ENCODE data around the gene ARF6. TPM values are rescaled to one million over a fixed set of nuclear protein-coding genes. Genes with fewer than 3 reads are reported as not detected.

The ARF6 gene
- total and polyA plus RNA-seq, 2 donors (not counting 1 experiment from before 2014, with no cell fraction given), result 54.7 to 67.4 TPM

DNA sequence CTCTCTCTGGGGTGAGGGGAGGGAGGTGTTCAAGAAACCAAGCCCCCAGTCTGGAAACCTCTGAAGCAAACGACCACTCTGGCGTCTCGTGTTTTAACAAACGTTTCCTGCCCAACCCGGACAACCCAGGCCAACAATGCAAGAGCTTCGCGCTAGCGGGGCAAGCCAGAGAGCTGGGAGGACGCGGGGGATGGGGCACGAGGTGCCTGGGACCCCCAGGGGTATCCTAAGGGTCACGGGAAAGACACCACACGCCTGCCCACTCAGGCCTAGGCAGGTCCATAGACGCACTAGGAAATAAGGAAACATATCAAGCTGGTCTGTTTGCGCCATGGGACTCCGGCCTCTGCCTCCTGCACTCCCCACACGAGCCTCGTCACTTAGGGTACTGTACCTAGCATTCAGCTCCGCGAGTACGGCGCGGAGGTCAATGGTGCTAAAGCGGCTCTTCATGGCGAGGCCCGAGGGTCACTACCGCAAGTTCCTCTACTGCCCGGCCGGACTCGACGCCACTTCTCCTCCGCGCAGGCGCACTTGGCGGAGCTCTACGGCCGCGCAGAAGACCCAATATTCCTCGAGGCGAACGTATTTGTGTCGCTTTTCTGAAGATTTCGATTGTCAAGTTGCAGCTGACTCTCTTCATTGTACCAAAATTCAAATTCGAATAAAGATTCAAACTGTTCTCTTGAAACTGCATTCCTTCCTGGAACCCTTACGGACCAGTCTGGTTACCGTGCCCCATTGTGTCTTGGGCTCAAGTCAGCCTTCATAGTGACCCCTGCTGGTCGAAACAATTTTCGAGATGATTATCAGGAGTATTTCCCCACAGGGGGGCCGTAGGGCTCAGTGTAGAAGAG, 40.4 kb upstream of the ARF6 start, which contains the start of gene NEMF:
NEMF (minus strand) TSS at position 488 of the 857 bp plus-strand sequence; CDS start at position 453, 35 bp downstream.
- Histone ChIP-seq H3K27ac (ENCODE audit: insufficient read depth, low read length) (peak within 1 kb of the TSS; percentile 99), H4K20me1 (ENCODE audit: control insufficient read depth, extremely low read depth, insufficient read depth, low read length) (no peaks in the 10 kb centered on the region), H3K4me3 (replicated peaks in 1 of 4; ENCODE audit: control extremely low read depth in 1 of 4, insufficient read depth in 1 of 4, low read depth in 3 of 4, low read length in 4 of 4) (peak within 1 kb of the TSS; percentile 77 to 99 (median 88)), H2AFZ (ENCODE audit: low read length) (peak within 1 kb of the TSS; percentile 98), H3K36me3 (ENCODE audit: control insufficient read depth, insufficient read depth, low read length) (peaks cover 11% of the 10 kb centered on the region), H3K9ac (ENCODE audit: insufficient read depth, low read length) (peak within 1 kb of the TSS; percentile 93), H3K4me2 (ENCODE audit: extremely low read depth, insufficient read depth, low read length) (peak within 1 kb of the TSS; percentile 99), H3K9me3 (ENCODE audit: control insufficient read depth, insufficient read depth, low read depth, low read length) (no peaks in the 10 kb centered on the region), H3K4me1 (ENCODE audit: control insufficient read depth, extremely low read depth, insufficient read depth, low read length) (peaks cover 4% of the 10 kb centered on the region), H3K27me3 (ENCODE audit: control insufficient read depth, insufficient read depth, low read length) (no peaks in the 10 kb centered on the region), H3K79me2 (ENCODE audit: control insufficient read depth, insufficient read depth, low read length) (peaks cover 33% of the 10 kb centered on the region)
- DNase-seq (ENCODE audit: low read depth in 2 of 2), result peak; percentile 80 to 93
- TF ChIP-seq EZH2 (IDR thresholded peaks at IDR 0.05; ENCODE audit: low read length, missing control alignments), result no peak
- TF ChIP-seq, protein P1, sequence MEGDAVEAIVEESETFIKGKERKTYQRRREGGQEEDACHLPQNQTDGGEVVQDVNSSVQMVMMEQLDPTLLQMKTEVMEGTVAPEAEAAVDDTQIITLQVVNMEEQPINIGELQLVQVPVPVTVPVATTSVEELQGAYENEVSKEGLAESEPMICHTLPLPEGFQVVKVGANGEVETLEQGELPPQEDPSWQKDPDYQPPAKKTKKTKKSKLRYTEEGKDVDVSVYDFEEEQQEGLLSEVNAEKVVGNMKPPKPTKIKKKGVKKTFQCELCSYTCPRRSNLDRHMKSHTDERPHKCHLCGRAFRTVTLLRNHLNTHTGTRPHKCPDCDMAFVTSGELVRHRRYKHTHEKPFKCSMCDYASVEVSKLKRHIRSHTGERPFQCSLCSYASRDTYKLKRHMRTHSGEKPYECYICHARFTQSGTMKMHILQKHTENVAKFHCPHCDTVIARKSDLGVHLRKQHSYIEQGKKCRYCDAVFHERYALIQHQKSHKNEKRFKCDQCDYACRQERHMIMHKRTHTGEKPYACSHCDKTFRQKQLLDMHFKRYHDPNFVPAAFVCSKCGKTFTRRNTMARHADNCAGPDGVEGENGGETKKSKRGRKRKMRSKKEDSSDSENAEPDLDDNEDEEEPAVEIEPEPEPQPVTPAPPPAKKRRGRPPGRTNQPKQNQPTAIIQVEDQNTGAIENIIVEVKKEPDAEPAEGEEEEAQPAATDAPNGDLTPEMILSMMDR (conservative IDR thresholded peaks at IDR 0.05 in 1 of 2, IDR thresholded peaks at IDR 0.05 in 1 of 2; ENCODE audit: low read depth in 1 of 2, low read length in 2 of 2), result peak; percentile 81 to 82

DNA sequence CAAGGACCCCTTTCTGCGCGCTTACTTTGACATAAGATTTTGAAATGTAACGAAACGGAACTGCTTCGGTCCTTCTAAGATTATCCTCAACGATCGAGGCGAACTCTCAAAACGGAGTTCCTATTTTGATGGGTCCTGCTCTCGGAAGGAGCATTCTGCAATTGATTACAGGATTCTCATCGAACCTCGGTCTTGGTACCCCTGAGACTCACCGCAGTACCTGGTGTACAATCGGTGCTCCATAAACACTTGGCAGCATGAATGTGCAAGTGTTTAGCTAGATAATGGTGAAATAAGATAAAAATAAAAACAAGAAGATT, 39.8 kb upstream of the ARF6 start:
- H3K9ac ChIP-seq (ENCODE audit: insufficient read depth, low read length), result no peak overlapping the region
- peak overlapping the region; percentile 99 for H3K4me2 ChIP-seq (ENCODE audit: extremely low read depth, insufficient read depth, low read length)
- H2AFZ ChIP-seq (ENCODE audit: low read length), result peak overlapping the region; percentile 98
- peaks cover 33% of the 10 kb centered on the region for H3K79me2 ChIP-seq (ENCODE audit: control insufficient read depth, insufficient read depth, low read length)
- H3K27me3 ChIP-seq (ENCODE audit: control insufficient read depth, insufficient read depth, low read length), result no peaks in the 10 kb centered on the region
- peak overlapping the region; percentile 99 for H3K27ac ChIP-seq (ENCODE audit: insufficient read depth, low read length)
- TF ChIP-seq, protein P1 (conservative IDR thresholded peaks at IDR 0.05 in 1 of 2, IDR thresholded peaks at IDR 0.05 in 1 of 2; ENCODE audit: low read depth in 1 of 2, low read length in 2 of 2), result no peak
- TF ChIP-seq EZH2 (IDR thresholded peaks at IDR 0.05; ENCODE audit: low read length, missing control alignments), result no peak
- no peaks in the 10 kb centered on the region for H4K20me1 ChIP-seq (ENCODE audit: control insufficient read depth, extremely low read depth, insufficient read depth, low read length)
- H3K4me1 ChIP-seq (ENCODE audit: control insufficient read depth, extremely low read depth, insufficient read depth, low read length), result peaks cover 4% of the 10 kb centered on the region
- peaks cover 11% of the 10 kb centered on the region for H3K36me3 ChIP-seq (ENCODE audit: control insufficient read depth, insufficient read depth, low read length)
- no peaks in the 10 kb centered on the region for H3K9me3 ChIP-seq (ENCODE audit: control insufficient read depth, insufficient read depth, low read depth, low read length)
- peak overlapping the region; percentile 77 to 99 (median 88) for H3K4me3 ChIP-seq (replicated peaks in 1 of 4; ENCODE audit: control extremely low read depth in 1 of 4, insufficient read depth in 1 of 4, low read depth in 3 of 4, low read length in 4 of 4)
- DNase-seq (ENCODE audit: low read depth in 2 of 2), result peak in 1 of 2 donors; percentile 3

DNA sequence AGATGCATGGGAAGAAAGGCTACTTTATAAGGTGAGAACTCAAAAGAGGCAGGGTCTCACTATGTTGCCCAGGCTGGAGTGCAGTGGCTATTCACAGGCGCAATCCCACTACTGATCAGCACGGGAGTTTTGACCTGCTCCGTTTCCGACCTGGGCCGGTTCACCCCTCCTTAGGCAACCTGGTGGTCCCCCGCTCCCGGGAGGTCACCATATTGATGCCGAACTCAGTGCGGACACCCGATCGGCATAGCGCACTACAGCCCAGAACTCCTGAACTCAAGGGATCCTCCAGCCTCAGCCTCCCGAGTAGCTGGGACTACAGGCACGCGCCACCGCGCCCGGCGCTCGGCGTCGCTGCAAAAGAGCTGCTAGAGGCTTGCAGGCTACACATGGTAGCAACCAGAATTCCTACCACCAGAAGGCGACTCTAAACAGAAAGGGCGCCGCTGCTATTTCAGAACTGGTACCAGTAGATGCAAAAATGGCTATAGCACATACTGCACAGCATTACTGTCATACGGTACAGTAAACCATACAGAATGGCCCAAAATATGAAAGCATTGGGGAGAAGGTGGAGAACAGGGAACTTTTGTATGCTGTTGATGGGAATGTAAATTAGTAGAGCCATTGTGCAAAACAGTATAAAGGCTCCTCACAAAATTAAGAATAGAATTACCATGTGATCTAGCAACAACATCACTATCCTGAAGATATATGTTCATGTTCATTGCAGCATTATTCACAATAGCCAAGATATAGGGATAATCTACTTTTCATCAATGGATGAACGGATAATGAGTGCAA, 39.1 kb upstream of the ARF6 start:
- DNase-seq (ENCODE audit: low read depth in 2 of 2), result peak; percentile 76 to 86
- H3K36me3 ChIP-seq (ENCODE audit: control insufficient read depth, insufficient read depth, low read length), result peaks cover 11% of the 10 kb centered on the region
- H2AFZ ChIP-seq (ENCODE audit: low read length), result no peak overlapping the region

More for the DNA sequence above, 39.1 kb upstream of the ARF6 start:
- Histone ChIP-seq H3K4me1 (ENCODE audit: control insufficient read depth, extremely low read depth, insufficient read depth, low read length) (peaks cover 4% of the 10 kb centered on the region), H3K9ac (ENCODE audit: insufficient read depth, low read length) (no peak overlapping the region), H3K79me2 (ENCODE audit: control insufficient read depth, insufficient read depth, low read length) (peaks cover 33% of the 10 kb centered on the region), H3K4me3 (replicated peaks in 1 of 4; ENCODE audit: control extremely low read depth in 1 of 4, insufficient read depth in 1 of 4, low read depth in 3 of 4, low read length in 4 of 4) (peak overlapping the region in 2 of 4 experiments; percentile 77 to 84), H3K27me3 (ENCODE audit: control insufficient read depth, insufficient read depth, low read length) (no peaks in the 10 kb centered on the region), H4K20me1 (ENCODE audit: control insufficient read depth, extremely low read depth, insufficient read depth, low read length) (no peaks in the 10 kb centered on the region), H3K9me3 (ENCODE audit: control insufficient read depth, insufficient read depth, low read depth, low read length) (no peaks in the 10 kb centered on the region), H3K4me2 (ENCODE audit: extremely low read depth, insufficient read depth, low read length) (peak overlapping the region; percentile 11), H3K27ac (ENCODE audit: insufficient read depth, low read length) (no peak overlapping the region)
- no peak for TF ChIP-seq EZH2 (IDR thresholded peaks at IDR 0.05; ENCODE audit: low read length, missing control alignments)
- TF ChIP-seq, protein P1 (conservative IDR thresholded peaks at IDR 0.05 in 1 of 2, IDR thresholded peaks at IDR 0.05 in 1 of 2; ENCODE audit: low read depth in 1 of 2, low read length in 2 of 2), result peak; percentile 67 to 81
